Upper lobe of left lung (tissue), 4 donors: ENCODE measurements around the gene CADM1.

Experiments used
- POLR2A ChIP-seq, 4 donors: fragments of 450-650 bp; IDR thresholded peaks; one replicate each; pipeline ENCODE4 v1.5.1; 2016 to 2017; ENCODE audit warnings: antibody characterized with exemption in 4 of 4, mild to moderate bottlenecking in 2 of 4
- POLR2AphosphoS5 ChIP-seq, 2 donors: sonication (generic); formaldehyde crosslinking; IDR thresholded peaks; one replicate each; pipeline ENCODE4 v1.5.1; 2017; ENCODE audit warnings: antibody characterized with exemption in 2 of 2
- TF ChIP-seq, protein P1 (sequence below), 6 experiments: fragments of 450-650 bp in 4 of 6; fragments of 200-600 bp in 2 of 6; sonication (generic) in 2 of 6; IDR thresholded peaks; one replicate each; pipeline ENCODE4 v1.5.1; 2016 to 2019; ENCODE audit warnings: antibody characterized with exemption in 6 of 6

GRCh38 chr11:115251126-115251525 is 253.1 kb downstream of the CADM1 start:
- TF ChIP-seq POLR2AphosphoS5 (IDR thresholded peaks at IDR 0.05), result no peak
- TF ChIP-seq, protein P1, sequence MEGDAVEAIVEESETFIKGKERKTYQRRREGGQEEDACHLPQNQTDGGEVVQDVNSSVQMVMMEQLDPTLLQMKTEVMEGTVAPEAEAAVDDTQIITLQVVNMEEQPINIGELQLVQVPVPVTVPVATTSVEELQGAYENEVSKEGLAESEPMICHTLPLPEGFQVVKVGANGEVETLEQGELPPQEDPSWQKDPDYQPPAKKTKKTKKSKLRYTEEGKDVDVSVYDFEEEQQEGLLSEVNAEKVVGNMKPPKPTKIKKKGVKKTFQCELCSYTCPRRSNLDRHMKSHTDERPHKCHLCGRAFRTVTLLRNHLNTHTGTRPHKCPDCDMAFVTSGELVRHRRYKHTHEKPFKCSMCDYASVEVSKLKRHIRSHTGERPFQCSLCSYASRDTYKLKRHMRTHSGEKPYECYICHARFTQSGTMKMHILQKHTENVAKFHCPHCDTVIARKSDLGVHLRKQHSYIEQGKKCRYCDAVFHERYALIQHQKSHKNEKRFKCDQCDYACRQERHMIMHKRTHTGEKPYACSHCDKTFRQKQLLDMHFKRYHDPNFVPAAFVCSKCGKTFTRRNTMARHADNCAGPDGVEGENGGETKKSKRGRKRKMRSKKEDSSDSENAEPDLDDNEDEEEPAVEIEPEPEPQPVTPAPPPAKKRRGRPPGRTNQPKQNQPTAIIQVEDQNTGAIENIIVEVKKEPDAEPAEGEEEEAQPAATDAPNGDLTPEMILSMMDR (IDR thresholded peaks at IDR 0.05), result no peak
- TF ChIP-seq POLR2A (IDR thresholded peaks at IDR 0.05), result no peak
